ENCODE results near the gene EYA4.

EYA4 gene

DNA sequence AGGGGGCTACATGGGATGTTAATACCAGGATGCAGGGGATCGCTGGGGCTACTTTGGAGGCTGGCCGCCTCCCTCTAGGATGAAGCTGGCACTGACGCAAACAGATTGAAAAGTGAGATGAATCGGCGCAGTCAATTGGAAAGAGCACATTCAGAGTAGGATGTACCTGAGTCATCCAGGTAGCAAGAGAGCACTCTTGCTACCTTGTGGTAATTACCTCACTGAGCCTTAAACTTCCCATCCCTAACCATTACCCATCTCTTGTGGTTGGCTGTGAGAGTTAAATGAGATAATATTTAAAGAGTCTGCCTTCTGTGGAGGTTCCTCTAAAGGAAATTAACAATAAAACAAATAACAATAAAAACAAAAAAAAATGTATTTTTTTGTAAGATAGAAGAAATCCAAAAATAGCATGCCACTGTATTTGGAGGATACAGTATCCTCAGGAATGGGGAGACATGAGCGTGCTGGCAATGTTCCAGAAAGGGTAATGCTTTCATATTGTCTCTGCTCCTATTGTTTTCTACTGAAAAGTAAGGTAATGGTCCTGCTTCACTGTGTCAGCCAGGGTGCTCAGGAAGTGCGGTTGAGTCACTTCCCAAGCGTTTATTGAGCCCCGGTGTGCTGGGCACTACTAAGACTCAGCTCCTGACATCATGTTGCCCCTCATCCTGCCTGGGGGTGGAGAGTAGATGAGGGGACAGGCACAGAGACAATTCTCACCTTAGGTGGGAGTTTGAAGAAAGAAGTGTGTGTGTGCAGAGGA is 301.1 kb downstream of the EYA4 start:
- TF ChIP-seq EZH2 (IDR thresholded peaks at IDR 0.05; ENCODE audit: borderline replicate concordance, low read length), result no peak
- TF ChIP-seq, protein P1, sequence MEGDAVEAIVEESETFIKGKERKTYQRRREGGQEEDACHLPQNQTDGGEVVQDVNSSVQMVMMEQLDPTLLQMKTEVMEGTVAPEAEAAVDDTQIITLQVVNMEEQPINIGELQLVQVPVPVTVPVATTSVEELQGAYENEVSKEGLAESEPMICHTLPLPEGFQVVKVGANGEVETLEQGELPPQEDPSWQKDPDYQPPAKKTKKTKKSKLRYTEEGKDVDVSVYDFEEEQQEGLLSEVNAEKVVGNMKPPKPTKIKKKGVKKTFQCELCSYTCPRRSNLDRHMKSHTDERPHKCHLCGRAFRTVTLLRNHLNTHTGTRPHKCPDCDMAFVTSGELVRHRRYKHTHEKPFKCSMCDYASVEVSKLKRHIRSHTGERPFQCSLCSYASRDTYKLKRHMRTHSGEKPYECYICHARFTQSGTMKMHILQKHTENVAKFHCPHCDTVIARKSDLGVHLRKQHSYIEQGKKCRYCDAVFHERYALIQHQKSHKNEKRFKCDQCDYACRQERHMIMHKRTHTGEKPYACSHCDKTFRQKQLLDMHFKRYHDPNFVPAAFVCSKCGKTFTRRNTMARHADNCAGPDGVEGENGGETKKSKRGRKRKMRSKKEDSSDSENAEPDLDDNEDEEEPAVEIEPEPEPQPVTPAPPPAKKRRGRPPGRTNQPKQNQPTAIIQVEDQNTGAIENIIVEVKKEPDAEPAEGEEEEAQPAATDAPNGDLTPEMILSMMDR (IDR thresholded peaks at IDR 0.05; ENCODE audit: low read length), result no peak
- no peaks in the 10 kb centered on the region for H3K79me2 ChIP-seq (ENCODE audit: insufficient read depth, low read length)
- no peaks in the 10 kb centered on the region for H3F3A ChIP-seq (ENCODE audit: insufficient read depth, low read length)
- H2AFZ ChIP-seq (ENCODE audit: low read length), result no peak overlapping the region
- no peaks in the 10 kb centered on the region for H3K4me1 ChIP-seq (ENCODE audit: insufficient read depth, low read length, severe bottlenecking)
- H3K9me3 ChIP-seq (ENCODE audit: low read length), result no peaks in the 10 kb centered on the region
- no peaks in the 10 kb centered on the region for H4K20me1 ChIP-seq (ENCODE audit: insufficient read depth, low read length)
- H3K9me2 ChIP-seq (ENCODE audit: low read depth, low read length), result no peaks in the 10 kb centered on the region
- H3K27me3 ChIP-seq (ENCODE audit: insufficient read depth, low read length), result no peaks in the 10 kb centered on the region
- H3K4me3 ChIP-seq (ENCODE audit: low read depth, low read length, poor library complexity, severe bottlenecking), result no peak overlapping the region
- H3K27ac ChIP-seq (ENCODE audit: low read depth, low read length, poor library complexity, severe bottlenecking), result no peak overlapping the region
- no peak overlapping the region for H3K4me2 ChIP-seq (ENCODE audit: low read length)
- H3K36me3 ChIP-seq (ENCODE audit: insufficient read depth, low read length), result no peaks in the 10 kb centered on the region
- H3K9ac ChIP-seq (ENCODE audit: low read length), result no peak overlapping the region

DNA sequence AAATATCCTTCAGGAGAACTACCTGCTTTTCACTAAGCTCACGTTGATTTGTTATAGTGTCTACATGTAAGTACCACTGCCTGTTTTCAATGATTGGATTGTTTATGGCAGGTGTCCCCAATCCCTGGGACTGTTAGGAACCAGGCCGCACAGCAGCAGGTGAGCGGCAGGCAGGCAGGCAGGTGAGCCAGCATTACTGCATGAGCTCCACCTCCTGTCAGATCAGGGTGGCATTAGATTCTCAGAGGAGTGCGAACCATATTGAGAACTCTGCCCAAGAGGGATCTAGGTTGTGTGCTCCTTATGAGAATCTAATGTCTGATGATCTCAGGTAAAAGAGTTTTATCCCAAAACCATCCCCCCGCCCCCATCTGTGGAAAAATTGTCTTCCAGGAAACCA is 303.3 kb downstream of the EYA4 start:
- Histone ChIP-seq H3K27ac (ENCODE audit: low read depth, low read length, poor library complexity, severe bottlenecking) (no peak overlapping the region), H2AFZ (ENCODE audit: low read length) (no peak overlapping the region), H4K20me1 (ENCODE audit: insufficient read depth, low read length) (no peaks in the 10 kb centered on the region), H3K9me2 (ENCODE audit: low read depth, low read length) (no peaks in the 10 kb centered on the region), H3K4me3 (ENCODE audit: low read depth, low read length, poor library complexity, severe bottlenecking) (no peak overlapping the region), H3K36me3 (ENCODE audit: insufficient read depth, low read length) (no peaks in the 10 kb centered on the region), H3K4me2 (ENCODE audit: low read length) (no peak overlapping the region), H3K4me1 (ENCODE audit: insufficient read depth, low read length, severe bottlenecking) (no peaks in the 10 kb centered on the region), H3K79me2 (ENCODE audit: insufficient read depth, low read length) (no peaks in the 10 kb centered on the region), H3K27me3 (ENCODE audit: insufficient read depth, low read length) (no peaks in the 10 kb centered on the region), H3K9ac (ENCODE audit: low read length) (no peak overlapping the region), H3K9me3 (ENCODE audit: low read length) (no peaks in the 10 kb centered on the region), H3F3A (ENCODE audit: insufficient read depth, low read length) (no peaks in the 10 kb centered on the region)
- TF ChIP-seq, protein P1 (IDR thresholded peaks at IDR 0.05; ENCODE audit: low read length), result no peak
- no peak for TF ChIP-seq EZH2 (IDR thresholded peaks at IDR 0.05; ENCODE audit: borderline replicate concordance, low read length)

DNA sequence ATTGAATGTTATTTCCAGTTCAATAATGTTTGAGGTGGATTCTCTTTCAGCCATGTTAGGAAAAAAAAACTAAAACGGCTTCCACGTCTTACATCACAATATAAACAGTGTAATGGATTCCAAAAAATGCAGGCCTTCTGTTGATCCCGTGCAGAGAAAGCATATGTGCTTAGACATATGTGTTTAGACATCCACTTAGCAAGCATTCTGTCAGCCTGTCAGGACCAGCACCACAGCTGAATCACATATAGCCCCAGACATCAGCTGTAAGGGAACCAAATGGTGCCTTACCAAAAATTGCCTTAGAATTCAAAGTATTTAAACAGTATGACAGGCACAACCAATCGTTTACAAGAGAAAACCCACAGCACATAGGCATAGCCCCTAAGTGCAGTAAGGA is 304.9 kb downstream of the EYA4 start:
- H4K20me1 ChIP-seq (ENCODE audit: insufficient read depth, low read length), result no peaks in the 10 kb centered on the region
- no peak overlapping the region for H3K4me2 ChIP-seq (ENCODE audit: low read length)
- no peaks in the 10 kb centered on the region for H3K4me1 ChIP-seq (ENCODE audit: insufficient read depth, low read length, severe bottlenecking)
- no peaks in the 10 kb centered on the region for H3K36me3 ChIP-seq (ENCODE audit: insufficient read depth, low read length)
- H3K9me3 ChIP-seq (ENCODE audit: low read length), result no peaks in the 10 kb centered on the region
- H3K27ac ChIP-seq (ENCODE audit: low read depth, low read length, poor library complexity, severe bottlenecking), result no peak overlapping the region
- no peak overlapping the region for H3K4me3 ChIP-seq (ENCODE audit: low read depth, low read length, poor library complexity, severe bottlenecking)
- no peaks in the 10 kb centered on the region for H3K27me3 ChIP-seq (ENCODE audit: insufficient read depth, low read length)
- H3K9me2 ChIP-seq (ENCODE audit: low read depth, low read length), result no peaks in the 10 kb centered on the region
- H3K79me2 ChIP-seq (ENCODE audit: insufficient read depth, low read length), result no peaks in the 10 kb centered on the region
- H3F3A ChIP-seq (ENCODE audit: insufficient read depth, low read length), result no peaks in the 10 kb centered on the region
- H2AFZ ChIP-seq (ENCODE audit: low read length), result no peak overlapping the region
- no peak overlapping the region for H3K9ac ChIP-seq (ENCODE audit: low read length)
- TF ChIP-seq, protein P1 (IDR thresholded peaks at IDR 0.05; ENCODE audit: low read length), result no peak
- TF ChIP-seq EZH2 (IDR thresholded peaks at IDR 0.05; ENCODE audit: borderline replicate concordance, low read length), result no peak
